Esophagus muscularis mucosa (tissue), 3 donors: Measurements from ENCODE around the gene GFI1.
"Not testable (repeated sequence)": the region's sequence is repeated elsewhere in the genome, so short reads cannot be mapped to it uniquely, and the experiment has no call there.

Source experiments
- CTCF ChIP-seq, 3 experiments: fragments of 200-600 bp in 2 of 3; fragments of 450-650 bp in 1 of 3; sonication (generic) in 2 of 3; IDR thresholded peaks; one replicate each; pipeline ENCODE4 v1.5.1; 2017 to 2019; ENCODE audit warnings: antibody characterized with exemption in 3 of 3, mild to moderate bottlenecking in 2 of 3, moderate library complexity in 1 of 3
- POLR2A ChIP-seq: fragments of 450-650 bp; IDR thresholded peaks from one replicate; pipeline ENCODE4 v1.6.1; 2017; ENCODE audit warnings: antibody characterized with exemption, moderate library complexity, mild to moderate bottlenecking, low read depth

- TF ChIP-seq CTCF (IDR thresholded peaks at IDR 0.05); POLR2A: not testable (repeated sequence)
Observed at GRCh38 chr1:92524944-92525590, 38.3 kb upstream of the GFI1 start.
